Endometrial microvascular endothelial cells (primary cell): Measurements from ENCODE around the gene MAML2. TPM values are rescaled to one million over a fixed set of nuclear protein-coding genes. Genes with fewer than 3 reads are reported as not detected.

Experiments
- in situ Hi-C: cut with HindIII; loops from 2 replicates; pipeline ENCODE4 v1.10.0; 2017; ENCODE audit warnings: low sequenced_read_pairs, low pct_unique_long_range_greater_than_20kb; ENCODE audit errors: inconsistent ontology term
- total RNA-seq: library from RNA; depleted of rRNA; stranded (reverse); fragments of >200 nt; gene quantifications from one replicate; pipeline ENCODE4 v1.2.3, GENCODE V29; 2015; ENCODE audit errors: inconsistent ontology term

Gene MAML2
- total RNA-seq, 1 donor from 2014 or later: 4.0 TPM

GRCh38 chr11:95944623-95945022 is 398.4 kb downstream of the MAML2 start:
- in situ Hi-C loops: no loop called here

GRCh38 chr11:95943546-95943945 is 399.4 kb downstream of the MAML2 start:
- in situ Hi-C loops: no loop called here

GRCh38 chr11:95939091-95939490 is 403.9 kb downstream of the MAML2 start:
- in situ Hi-C loops: no loop called here

GRCh38 chr11:95937358-95937757 is 405.6 kb downstream of the MAML2 start:
- in situ Hi-C loops: no loop called here

- in situ Hi-C loops: no loop called here
Measured at GRCh38 chr11:95933594-95933993, 409.4 kb downstream of the MAML2 start.

GRCh38 chr11:95931916-95932315 is 411.1 kb downstream of the MAML2 start:
- in situ Hi-C loops: no loop called here

- in situ Hi-C loops: no loop called here
Measured at GRCh38 chr11:95930948-95931347, 412.0 kb downstream of the MAML2 start.

GRCh38 chr11:95926726-95927125 is 416.3 kb downstream of the MAML2 start:
- in situ Hi-C loops: no loop called here

Other genes starting within 250 kb of the MAML2 start
- gene CCDC82, start 46.7 kb upstream of the MAML2 start, total RNA-seq: 20.2 TPM
- 6.0 TPM for gene JRKL, start 46.8 kb upstream of the MAML2 start, total RNA-seq